ENCODE results near the gene CBLB.
"Not testable (repeated sequence)": the region's sequence is repeated elsewhere in the genome, so short reads cannot be mapped to it uniquely, and the experiment has no call there.

CBLB gene

DNA sequence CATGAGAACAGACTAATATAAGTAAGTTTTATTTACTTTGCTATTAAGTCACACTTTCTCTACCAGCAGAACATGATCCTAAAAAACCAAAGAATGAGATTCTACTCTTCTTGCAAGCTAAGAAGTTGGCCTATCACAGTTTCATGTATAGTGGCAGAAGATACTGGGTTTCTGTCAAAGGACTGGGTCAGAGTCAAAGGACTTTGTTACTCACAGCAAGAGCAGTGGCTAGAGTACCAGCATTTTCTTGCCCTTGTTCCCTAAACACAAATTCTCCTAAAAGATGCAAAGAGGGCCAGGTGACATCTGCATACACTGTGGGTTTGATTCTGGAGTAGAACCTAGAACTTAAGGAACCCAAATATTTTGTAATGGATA, 105.2 kb downstream of the CBLB start:
- no peak overlapping the region for H3K4me3 ChIP-seq (ENCODE audit: low read depth, low read length)
- TF ChIP-seq, protein P1, sequence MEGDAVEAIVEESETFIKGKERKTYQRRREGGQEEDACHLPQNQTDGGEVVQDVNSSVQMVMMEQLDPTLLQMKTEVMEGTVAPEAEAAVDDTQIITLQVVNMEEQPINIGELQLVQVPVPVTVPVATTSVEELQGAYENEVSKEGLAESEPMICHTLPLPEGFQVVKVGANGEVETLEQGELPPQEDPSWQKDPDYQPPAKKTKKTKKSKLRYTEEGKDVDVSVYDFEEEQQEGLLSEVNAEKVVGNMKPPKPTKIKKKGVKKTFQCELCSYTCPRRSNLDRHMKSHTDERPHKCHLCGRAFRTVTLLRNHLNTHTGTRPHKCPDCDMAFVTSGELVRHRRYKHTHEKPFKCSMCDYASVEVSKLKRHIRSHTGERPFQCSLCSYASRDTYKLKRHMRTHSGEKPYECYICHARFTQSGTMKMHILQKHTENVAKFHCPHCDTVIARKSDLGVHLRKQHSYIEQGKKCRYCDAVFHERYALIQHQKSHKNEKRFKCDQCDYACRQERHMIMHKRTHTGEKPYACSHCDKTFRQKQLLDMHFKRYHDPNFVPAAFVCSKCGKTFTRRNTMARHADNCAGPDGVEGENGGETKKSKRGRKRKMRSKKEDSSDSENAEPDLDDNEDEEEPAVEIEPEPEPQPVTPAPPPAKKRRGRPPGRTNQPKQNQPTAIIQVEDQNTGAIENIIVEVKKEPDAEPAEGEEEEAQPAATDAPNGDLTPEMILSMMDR (IDR thresholded peaks at IDR 0.05; ENCODE audit: control insufficient read depth, extremely low read depth, insufficient read depth) = no peak
- no peak for DNase-seq (ENCODE audit: low read depth)

DNA sequence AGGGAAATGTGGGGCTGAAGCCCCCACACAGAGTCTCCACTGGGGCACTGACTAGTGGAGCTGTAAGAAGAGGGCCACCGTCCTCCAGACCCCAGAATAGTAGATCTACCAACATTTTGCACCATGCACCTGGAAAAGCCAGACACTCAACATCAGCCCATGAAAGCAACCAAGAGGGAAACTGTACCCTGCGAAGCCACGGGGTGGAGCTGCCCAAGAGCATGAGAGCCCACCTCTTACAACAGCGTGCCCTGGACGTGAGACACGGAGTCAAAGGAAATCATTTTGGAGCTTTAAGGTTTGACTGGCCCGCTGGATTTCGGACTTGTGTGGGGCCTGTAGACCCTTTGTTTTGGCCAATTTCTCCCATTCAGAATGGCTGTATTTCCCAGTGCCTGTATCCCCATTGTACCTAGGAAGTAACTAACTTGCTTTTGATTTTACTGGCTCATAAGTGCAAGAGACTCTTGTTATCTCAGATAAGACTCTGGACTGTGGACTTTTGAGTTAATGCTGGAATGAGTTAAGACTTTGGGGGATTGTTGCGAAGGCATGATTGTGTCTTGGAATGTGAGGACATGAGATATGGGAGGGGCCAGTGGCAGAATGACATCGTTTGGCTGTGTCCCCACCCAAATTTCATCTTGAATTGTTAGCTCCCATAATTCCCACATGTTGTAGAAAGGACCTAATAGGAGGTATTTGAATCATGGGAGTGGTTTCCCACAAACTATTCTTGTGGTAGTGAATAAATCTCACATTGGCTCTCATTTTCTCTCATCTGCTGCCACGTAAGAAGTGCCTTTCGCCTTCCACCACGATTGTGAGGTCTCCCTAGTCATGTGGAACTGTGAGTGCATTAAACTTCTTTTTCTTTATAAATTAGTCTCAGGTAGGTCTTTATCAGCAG, 105.8 kb downstream of the CBLB start:
- DNase-seq (ENCODE audit: low read depth) = no peak
- TF ChIP-seq, protein P1 (IDR thresholded peaks at IDR 0.05; ENCODE audit: control insufficient read depth, extremely low read depth, insufficient read depth) = no peak
- H3K4me3 ChIP-seq (ENCODE audit: low read depth, low read length) = no peak overlapping the region

DNA sequence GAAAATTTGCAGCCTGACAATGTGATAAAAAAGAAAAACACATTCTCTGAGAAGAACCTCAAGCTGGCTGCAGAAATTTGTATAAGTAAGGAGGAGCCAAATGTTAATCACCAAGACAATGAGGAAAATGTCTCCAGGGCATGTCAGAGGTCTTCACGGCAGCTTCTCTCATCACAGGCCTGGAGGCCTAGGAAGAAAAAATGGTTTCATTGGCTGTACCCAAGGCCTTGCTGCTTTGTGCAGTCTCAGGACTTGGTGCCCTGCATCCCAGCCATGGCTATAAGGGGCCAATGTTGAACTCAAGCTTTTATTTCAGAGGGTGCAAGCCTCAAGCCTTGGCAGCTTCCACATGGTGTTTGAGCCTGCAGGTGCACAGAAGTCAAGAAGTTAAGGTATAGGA, 106.6 kb downstream of the CBLB start:
- DNase-seq (ENCODE audit: low read depth); H3K4me3 ChIP-seq (ENCODE audit: low read depth, low read length): not testable (repeated sequence)

DNA sequence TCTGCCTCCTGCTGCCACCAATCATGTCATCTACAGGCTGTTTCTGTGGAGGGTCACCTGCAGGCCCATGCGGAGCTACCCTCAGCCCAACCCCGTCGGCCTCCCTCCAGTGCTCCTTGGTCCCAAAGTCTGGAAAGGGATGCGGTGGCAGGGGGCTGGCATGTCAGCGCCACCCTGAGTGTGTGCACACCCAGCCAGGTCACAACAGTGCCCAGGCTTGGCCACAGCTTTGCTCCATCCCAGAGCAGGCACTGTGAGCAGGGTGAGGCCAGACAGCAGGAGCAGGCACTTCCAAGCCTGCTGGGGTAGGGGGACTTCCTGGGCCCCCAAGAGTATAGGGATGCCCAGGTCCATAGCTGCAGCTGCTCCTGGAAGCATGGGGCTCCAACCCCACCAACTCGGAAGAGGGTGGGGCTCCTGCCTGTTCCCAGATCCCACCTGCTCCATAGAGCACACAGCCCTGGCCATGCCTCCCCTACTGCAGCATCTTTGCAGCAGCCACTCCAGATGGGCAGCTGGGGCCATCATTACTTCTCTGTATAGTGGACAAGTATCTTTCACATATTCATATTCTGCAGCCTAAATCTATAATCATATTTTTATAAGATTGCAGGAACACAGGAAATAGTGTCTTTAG, 109.3 kb downstream of the CBLB start:
- H3K4me3 ChIP-seq (ENCODE audit: low read depth, low read length) = no peak overlapping the region
- TF ChIP-seq, protein P1 (IDR thresholded peaks at IDR 0.05; ENCODE audit: control insufficient read depth, extremely low read depth, insufficient read depth) = no peak
- DNase-seq (ENCODE audit: low read depth) = no peak

DNA sequence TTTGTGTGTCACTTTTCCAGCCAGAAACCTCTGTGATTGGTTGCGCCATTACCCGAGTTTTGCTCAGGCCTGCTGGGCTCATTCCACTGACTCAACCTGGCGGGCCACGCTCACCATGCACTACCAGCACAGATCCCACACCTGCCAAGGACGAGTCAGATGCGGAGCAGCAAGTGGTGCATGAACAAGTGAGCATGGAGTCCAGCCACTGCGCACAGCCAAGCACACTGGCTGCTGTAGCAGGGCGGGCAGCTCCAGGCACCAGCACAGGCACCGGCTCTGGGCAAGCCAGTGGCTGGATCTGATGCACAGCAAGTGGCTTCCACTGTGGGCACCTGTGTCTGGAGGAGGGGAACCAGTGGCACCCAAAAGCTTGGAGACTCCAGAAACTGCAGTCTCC, 110.4 kb downstream of the CBLB start:
- no peak overlapping the region for H3K4me3 ChIP-seq (ENCODE audit: low read depth, low read length)
- TF ChIP-seq, protein P1 (IDR thresholded peaks at IDR 0.05; ENCODE audit: control insufficient read depth, extremely low read depth, insufficient read depth) = no peak
- DNase-seq (ENCODE audit: low read depth) = no peak

DNA sequence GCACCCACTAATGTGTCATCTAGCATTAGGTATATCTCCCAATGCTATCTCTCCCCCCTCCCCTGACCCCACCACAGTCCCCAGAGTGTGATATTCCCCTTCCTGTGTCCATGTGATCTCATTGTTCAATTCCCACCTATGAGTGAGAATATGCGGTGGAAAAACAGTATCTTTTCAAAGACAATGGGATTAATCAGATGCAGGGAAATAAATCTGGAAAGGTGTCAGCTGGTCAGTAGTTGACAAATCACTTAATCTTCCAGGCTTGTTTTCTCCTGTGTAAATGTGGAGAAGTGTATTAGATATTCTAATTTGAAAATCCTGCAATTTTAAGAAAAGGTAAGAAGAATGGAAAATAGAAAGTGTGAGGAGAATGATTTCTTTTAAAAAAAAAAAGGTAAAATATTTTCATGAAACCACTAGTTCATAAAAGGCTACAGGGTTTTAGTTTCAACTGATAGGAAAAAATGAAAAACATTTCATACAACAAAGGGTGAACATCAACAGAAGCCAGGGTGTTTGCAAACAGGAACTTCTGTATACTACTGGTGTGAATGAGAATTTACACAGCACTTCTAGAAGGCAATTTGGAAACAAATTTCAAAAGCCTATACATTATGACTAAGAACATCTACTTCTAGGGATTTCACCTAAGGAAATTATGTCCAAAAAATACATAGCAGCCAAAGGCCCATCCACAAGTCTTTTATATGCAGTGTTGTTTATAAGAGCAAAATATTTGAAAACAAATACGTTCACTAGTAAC, 113.5 kb downstream of the CBLB start:
- no peak for DNase-seq (ENCODE audit: low read depth)
- TF ChIP-seq, protein P1 (IDR thresholded peaks at IDR 0.05; ENCODE audit: control insufficient read depth, extremely low read depth, insufficient read depth) = no peak

DNA sequence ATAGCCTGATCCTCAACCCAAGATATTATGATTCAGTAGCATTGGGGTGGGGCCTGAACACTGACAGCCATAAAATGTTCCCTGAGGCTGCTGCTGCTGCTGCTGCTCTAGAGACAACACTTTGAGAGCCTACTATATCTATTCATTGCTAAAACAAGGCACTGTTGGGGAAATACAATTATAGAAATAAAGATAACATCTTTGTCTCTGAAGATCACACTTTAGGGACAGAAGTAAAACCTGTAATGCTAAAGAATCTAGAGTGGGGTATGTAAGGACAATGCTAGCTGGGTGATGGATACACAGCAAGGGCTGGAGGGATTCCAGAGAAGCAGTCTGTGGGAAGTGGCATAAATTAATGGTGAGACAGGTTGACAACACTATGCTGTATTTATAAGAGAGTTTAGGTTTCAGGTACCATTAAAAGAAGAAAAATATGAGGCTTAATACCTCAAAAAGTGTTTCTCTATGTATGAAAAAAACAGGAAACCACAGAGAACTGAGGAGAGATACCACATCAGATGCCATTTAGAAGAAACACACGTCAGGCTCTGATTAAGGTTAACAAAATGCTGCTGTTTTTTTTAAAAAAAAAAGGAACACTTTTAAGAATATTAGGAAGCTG, 115.9 kb downstream of the CBLB start:
- no peak for DNase-seq (ENCODE audit: low read depth)
- TF ChIP-seq, protein P1 (IDR thresholded peaks at IDR 0.05; ENCODE audit: control insufficient read depth, extremely low read depth, insufficient read depth) = no peak
- no peak overlapping the region for H3K4me3 ChIP-seq (ENCODE audit: low read depth, low read length)

More for the DNA sequence above, 113.5 kb downstream of the CBLB start:
- no peak overlapping the region for H3K4me3 ChIP-seq (ENCODE audit: low read depth, low read length)

Data from LNCaP clone FGC (cell line).